SJSA1 (cell line): Measurements from ENCODE around the gene MYT1. TPM values are rescaled to one million over a fixed set of nuclear protein-coding genes. Genes with fewer than 3 reads are reported as not detected.

Experiments
- DNase-seq, 2 experiments: peaks; one replicate each; pipeline ENCODE4 v3.0.0-alpha.2; 2015 to 2020; ENCODE audit warnings: low spot score in 2 of 2, low read depth in 1 of 2
- H3K27ac ChIP-seq: fragments of 250-450 bp; sonication (Bioruptor Pico); 2 replicates; pipeline ENCODE4 v1.5.1; 2020; ENCODE audit warnings: mild to moderate bottlenecking, moderate library complexity
- H3K27me3 ChIP-seq: fragments of 250-450 bp; sonication (Bioruptor Pico); replicated peaks from 2 replicates; pipeline ENCODE4 v1.5.1; 2020; ENCODE audit warnings: mild to moderate bottlenecking, moderate library complexity
- H3K36me3 ChIP-seq: fragments of 250-450 bp; sonication (Bioruptor Pico); 2 replicates; pipeline ENCODE4 v1.5.1; 2020; ENCODE audit warnings: mild to moderate bottlenecking
- H3K4me1 ChIP-seq: fragments of 250-450 bp; sonication (Bioruptor Pico); replicated peaks from 2 replicates; pipeline ENCODE4 v1.6.1; 2021; ENCODE audit warnings: mild to moderate bottlenecking
- H3K4me3 ChIP-seq: fragments of 250-450 bp; sonication (Bioruptor Pico); 2 replicates; pipeline ENCODE4 v1.5.1; 2020; ENCODE audit warnings: mild to moderate bottlenecking
- H3K9me3 ChIP-seq: fragments of 250-450 bp; sonication (Bioruptor Pico); replicated peaks from 2 replicates; pipeline ENCODE4 v1.5.1; 2020; ENCODE audit warnings: mild to moderate bottlenecking
- total RNA-seq: library from RNA; depleted of rRNA; stranded (reverse); fragments of >200 nt; shearing (Covaris generic); gene quantifications from 2 replicates; pipeline ENCODE4 v1.2.3, GENCODE V29; 2014

MYT1 gene
- total RNA-seq, 1 experiment from 2014 or later: not detected

GRCh38 chr20:64145458-64146300, 18.6 kb upstream of the MYT1 start:
- Histone ChIP-seq H3K4me3 (no peak overlapping the region), H3K27me3 (peaks cover 8% of the 10 kb centered on the region; the same call in 1 of the 2 replicates), H3K36me3 (no peaks in the 10 kb centered on the region), H3K27ac (no peak overlapping the region), H3K9me3 (peaks cover 17% of the 10 kb centered on the region), H3K4me1 (no peaks in the 10 kb centered on the region)
- DNase-seq: peak in 1 of 2 experiments; percentile 42

- Histone ChIP-seq H3K9me3 (peaks cover 17% of the 10 kb centered on the region), H3K27me3 (peaks cover 8% of the 10 kb centered on the region; the same call in 1 of the 2 replicates), H3K36me3 (no peaks in the 10 kb centered on the region), H3K4me1 (no peaks in the 10 kb centered on the region), H3K27ac (no peak overlapping the region), H3K4me3 (no peak overlapping the region)
- peak in 1 of 2 experiments; percentile 27 for DNase-seq
Measured at GRCh38 chr20:64146301-64146935, 17.8 kb upstream of the MYT1 start.

- Histone ChIP-seq H3K9me3 (peaks cover 17% of the 10 kb centered on the region), H3K4me3 (no peak overlapping the region), H3K27me3 (peaks cover 7% of the 10 kb centered on the region; the same call in 1 of the 2 replicates), H3K36me3 (no peaks in the 10 kb centered on the region), H3K27ac (no peak overlapping the region), H3K4me1 (no peaks in the 10 kb centered on the region)
- peak in 1 of 2 experiments; percentile 35 for DNase-seq
Measured at GRCh38 chr20:64146936-64147477, 17.2 kb upstream of the MYT1 start.

- H3K36me3 ChIP-seq: no peaks in the 10 kb centered on the region
- peaks cover 17% of the 10 kb centered on the region for H3K9me3 ChIP-seq
- H3K27me3 ChIP-seq: no peaks in the 10 kb centered on the region
- no peak overlapping the region for H3K27ac ChIP-seq
- no peak overlapping the region for H3K4me3 ChIP-seq
- no peaks in the 10 kb centered on the region for H3K4me1 ChIP-seq
- no peak for DNase-seq
Measured at GRCh38 chr20:64148581-64148980, 15.7 kb upstream of the MYT1 start.

- H3K9me3 ChIP-seq: peaks cover 17% of the 10 kb centered on the region
- H3K27me3 ChIP-seq: no peaks in the 10 kb centered on the region
- H3K4me1 ChIP-seq: no peaks in the 10 kb centered on the region
- H3K27ac ChIP-seq: no peak overlapping the region
- DNase-seq: no peak
- no peak overlapping the region for H3K4me3 ChIP-seq
- no peaks in the 10 kb centered on the region for H3K36me3 ChIP-seq
Measured at GRCh38 chr20:64149141-64149540, 15.1 kb upstream of the MYT1 start.

GRCh38 chr20:64149809-64150560, 14.3 kb upstream of the MYT1 start:
- no peak for DNase-seq
- H3K4me1 ChIP-seq: no peaks in the 10 kb centered on the region
- H3K4me3 ChIP-seq: no peak overlapping the region
- H3K27ac ChIP-seq: no peak overlapping the region
- H3K27me3 ChIP-seq: no peaks in the 10 kb centered on the region
- no peaks in the 10 kb centered on the region for H3K36me3 ChIP-seq
- peaks cover 11% of the 10 kb centered on the region for H3K9me3 ChIP-seq

GRCh38 chr20:64150756-64151632, 13.3 kb upstream of the MYT1 start:
- Histone ChIP-seq H3K27ac (no peak overlapping the region), H3K27me3 (no peaks in the 10 kb centered on the region), H3K36me3 (no peaks in the 10 kb centered on the region), H3K4me1 (no peaks in the 10 kb centered on the region), H3K9me3 (peaks cover under 1% of the 10 kb centered on the region), H3K4me3 (no peak overlapping the region)
- no peak for DNase-seq

GRCh38 chr20:64151633-64152530, 12.4 kb upstream of the MYT1 start:
- no peak for DNase-seq

GRCh38 chr20:64152906-64153305, 11.3 kb upstream of the MYT1 start:
- H3K4me1 ChIP-seq: no peaks in the 10 kb centered on the region
- no peak overlapping the region for H3K4me3 ChIP-seq
- H3K27ac ChIP-seq: no peak overlapping the region
- no peaks in the 10 kb centered on the region for H3K9me3 ChIP-seq
- no peaks in the 10 kb centered on the region for H3K27me3 ChIP-seq
- H3K36me3 ChIP-seq: no peaks in the 10 kb centered on the region
- no peak for DNase-seq

More at GRCh38 chr20:64151633-64152530, 12.4 kb upstream of the MYT1 start:
- Histone ChIP-seq H3K27ac (no peak overlapping the region), H3K9me3 (no peaks in the 10 kb centered on the region), H3K4me1 (no peaks in the 10 kb centered on the region), H3K36me3 (no peaks in the 10 kb centered on the region), H3K27me3 (no peaks in the 10 kb centered on the region), H3K4me3 (no peak overlapping the region)

GRCh38 chr20:64153410-64153809, 10.8 kb upstream of the MYT1 start:
- H3K4me1 ChIP-seq: no peaks in the 10 kb centered on the region
- DNase-seq: no peak
- H3K4me3 ChIP-seq: no peak overlapping the region
- H3K36me3 ChIP-seq: no peaks in the 10 kb centered on the region
- no peak overlapping the region for H3K27ac ChIP-seq
- H3K27me3 ChIP-seq: no peaks in the 10 kb centered on the region
- H3K9me3 ChIP-seq: no peaks in the 10 kb centered on the region

GRCh38 chr20:64153861-64154589, 10.2 kb upstream of the MYT1 start:
- no peak for DNase-seq
- no peaks in the 10 kb centered on the region for H3K36me3 ChIP-seq
- H3K4me3 ChIP-seq: no peak overlapping the region
- H3K4me1 ChIP-seq: no peaks in the 10 kb centered on the region
- H3K9me3 ChIP-seq: no peaks in the 10 kb centered on the region
- no peak overlapping the region for H3K27ac ChIP-seq
- no peaks in the 10 kb centered on the region for H3K27me3 ChIP-seq
